Gastroesophageal sphincter (tissue), 4 donors: ENCODE results near the gene SDCBP2. TPM values are rescaled to one million over a fixed set of nuclear protein-coding genes. Genes with fewer than 3 reads are reported as not detected.

Experiments used
- ATAC-seq: fragments of 150-250 bp; one replicate; pipeline ENCODE4 v1.9.1; 2016; ENCODE audit warnings: mild to moderate bottlenecking, moderate library complexity
- H3K27ac ChIP-seq, 4 donors: fragments of 200-600 bp; sonication (generic) in 3 of 4; 1 replicate in 3 of 4; 2 replicates in 1 of 4; pipeline ENCODE4 v1.5.1; 2016 to 2019
- H3K27me3 ChIP-seq: fragments of 200-600 bp; sonication (generic); one replicate; pipeline ENCODE4 v1.5.1; 2019
- H3K36me3 ChIP-seq, 2 donors: fragments of 200-600 bp; sonication (generic); one replicate each; pipeline ENCODE4 v1.5.1; 2019; ENCODE audit warnings: control low read depth in 1 of 2
- H3K4me1 ChIP-seq, 3 donors: fragments of 200-600 bp; sonication (generic); 1 replicate in 2 of 3; 2 replicates in 1 of 3; pipeline ENCODE4 v1.5.1; 2016 to 2019; ENCODE audit warnings: control low read depth in 2 of 3
- H3K4me3 ChIP-seq, 2 donors: fragments of 200-600 bp; sonication (generic); one replicate each; pipeline ENCODE4 v1.5.1; 2019; ENCODE audit warnings: mild to moderate bottlenecking in 1 of 2, moderate library complexity in 1 of 2
- H3K9me3 ChIP-seq, 3 donors: fragments of 200-600 bp; sonication (generic); one replicate each; pipeline ENCODE4 v1.5.1; 2017 to 2019; ENCODE audit warnings: control low read depth in 2 of 3
- CTCF ChIP-seq, 4 experiments: fragments of 200-600 bp in 2 of 4; fragments of 450-650 bp in 2 of 4; sonication (generic) in 1 of 4; IDR thresholded peaks; one replicate each; pipeline ENCODE4 v1.5.1; 2017 to 2019; ENCODE audit warnings: antibody characterized with exemption in 4 of 4, mild to moderate bottlenecking in 2 of 4, moderate library complexity in 2 of 4
- EP300 ChIP-seq: sonication (generic); formaldehyde crosslinking; IDR thresholded peaks from one replicate; pipeline ENCODE4 v1.6.1; 2017; ENCODE audit warnings: antibody characterized with exemption, mild to moderate bottlenecking
- POLR2A ChIP-seq, 2 donors: fragments of 450-650 bp; IDR thresholded peaks; one replicate each; pipeline ENCODE4 v1.6.1; 2017; ENCODE audit warnings: antibody characterized with exemption in 2 of 2, mild to moderate bottlenecking in 2 of 2, moderate library complexity in 1 of 2
- POLR2AphosphoS5 ChIP-seq: sonication (generic); formaldehyde crosslinking; IDR thresholded peaks from one replicate; pipeline ENCODE4 v1.6.1; 2017; ENCODE audit warnings: antibody characterized with exemption
- WGBS, 2 donors: methylation state at CpG; one replicate each; pipeline ENCODE4 v1.1.5; 2018; ENCODE audit warnings: low coverage in 1 of 2; 5-methylcytosine and 5-hydroxymethylcytosine counted together
- total RNA-seq, 4 donors: library from RNA; depleted of rRNA; stranded (reverse); fragments of >200 nt; gene quantifications; one replicate each; pipeline ENCODE4 v1.1.0, GENCODE V29; 2016

SDCBP2 gene
- total RNA-seq, 4 donors from 2014 or later = 1.6 to 17.5 (median 3.5) TPM

- no peak overlapping the region for H3K4me3 ChIP-seq
- no peaks in the 10 kb centered on the region for H3K27me3 ChIP-seq
- H3K27ac ChIP-seq = no peak overlapping the region
- no peaks in the 10 kb centered on the region for H3K4me1 ChIP-seq
- WGBS, 2 donors = 100% methylated on average over 1 to 2 of the region's 2 CpGs
- peaks cover 0 to 52% of the 10 kb centered on the region in 2 donors for H3K36me3 ChIP-seq
- ATAC-seq = no peak
- no peaks in the 10 kb centered on the region for H3K9me3 ChIP-seq
- TF ChIP-seq POLR2AphosphoS5 (no peak), CTCF (IDR thresholded peaks at IDR 0.05) (no peak), EP300 (no peak), POLR2A (IDR thresholded peaks at IDR 0.05) (no peak)
Observed at GRCh38 chr20:1297486-1297885, 31.5 kb downstream of the SDCBP2 start.

GRCh38 chr20:1296922-1297321 lies 32.0 kb downstream of the SDCBP2 start:
- TF ChIP-seq EP300 (no peak), POLR2A (IDR thresholded peaks at IDR 0.05) (no peak), POLR2AphosphoS5 (no peak), CTCF (IDR thresholded peaks at IDR 0.05) (no peak)
- H3K36me3 ChIP-seq = peaks cover 0 to 52% of the 10 kb centered on the region in 2 donors

GRCh38 chr20:1296117-1296610 lies 32.8 kb downstream of the SDCBP2 start:
- H3K36me3 ChIP-seq = peaks cover 0 to 51% of the 10 kb centered on the region in 2 donors
- no peak for TF ChIP-seq EP300
- TF ChIP-seq POLR2A (IDR thresholded peaks at IDR 0.05) = no peak
- TF ChIP-seq CTCF (IDR thresholded peaks at IDR 0.05) = no peak
- TF ChIP-seq POLR2AphosphoS5 = no peak
- 85 to 90% methylated on average over 4 to 7 of the region's 20 CpGs for WGBS, 2 donors
- ATAC-seq = no peak
- no peaks in the 10 kb centered on the region for H3K4me1 ChIP-seq
- no peak overlapping the region for H3K27ac ChIP-seq
- no peaks in the 10 kb centered on the region for H3K9me3 ChIP-seq
- no peaks in the 10 kb centered on the region for H3K27me3 ChIP-seq
- no peak overlapping the region for H3K4me3 ChIP-seq

More at GRCh38 chr20:1296922-1297321, 32.0 kb downstream of the SDCBP2 start:
- H3K9me3 ChIP-seq = no peaks in the 10 kb centered on the region
- 80% methylated on average over 1 of the region's 14 CpGs; no CpG with 5 or more reads in 1 of the 2 donors for WGBS, 2 donors
- H3K27me3 ChIP-seq = no peaks in the 10 kb centered on the region
- no peaks in the 10 kb centered on the region for H3K4me1 ChIP-seq
- no peak overlapping the region for H3K27ac ChIP-seq
- ATAC-seq = no peak
- no peak overlapping the region for H3K4me3 ChIP-seq

- ATAC-seq = no peak
- Histone ChIP-seq H3K9me3 (no peaks in the 10 kb centered on the region), H3K4me3 (no peak overlapping the region), H3K27ac (no peak overlapping the region), H3K27me3 (no peaks in the 10 kb centered on the region), H3K4me1 (no peaks in the 10 kb centered on the region), H3K36me3 (peaks cover 0 to 43% of the 10 kb centered on the region in 2 donors)
- TF ChIP-seq CTCF (IDR thresholded peaks at IDR 0.05) (no peak), POLR2AphosphoS5 (no peak), POLR2A (IDR thresholded peaks at IDR 0.05) (no peak), EP300 (no peak)
- WGBS, 2 donors = 100% methylated on average over 1 of the region's 20 CpGs
Observed at GRCh38 chr20:1295276-1295930, 33.5 kb downstream of the SDCBP2 start.

GRCh38 chr20:1294497-1294896 lies 34.4 kb downstream of the SDCBP2 start:
- no peak overlapping the region for H3K4me3 ChIP-seq
- no peaks in the 10 kb centered on the region for H3K9me3 ChIP-seq
- no peak for TF ChIP-seq EP300
- TF ChIP-seq POLR2A (IDR thresholded peaks at IDR 0.05) = no peak
- TF ChIP-seq POLR2AphosphoS5 = no peak
- no peak for TF ChIP-seq CTCF (IDR thresholded peaks at IDR 0.05)
- no CpG with 5 or more reads among the region's 8 CpGs for WGBS, 2 donors
- no peak for ATAC-seq
- no peaks in the 10 kb centered on the region for H3K4me1 ChIP-seq
- peaks cover 0 to 34% of the 10 kb centered on the region in 2 donors for H3K36me3 ChIP-seq
- H3K27me3 ChIP-seq = no peaks in the 10 kb centered on the region
- H3K27ac ChIP-seq = no peak overlapping the region
